Stomach (tissue), 4 donors: Measurements from ENCODE around the gene NGB.

ENCODE experiments used
- POLR2A ChIP-seq, 4 donors: fragments of 450-650 bp; IDR thresholded peaks; one replicate each; pipeline ENCODE4 v1.6.1; 2016; ENCODE audit warnings: antibody characterized with exemption in 4 of 4, control low read depth in 2 of 4, mild to moderate bottlenecking in 1 of 4, moderate library complexity in 1 of 4
- TF ChIP-seq, protein P1 (sequence below), 7 experiments: fragments of 450-650 bp in 4 of 7; fragments of 200-600 bp in 3 of 7; sonication (generic) in 3 of 7; IDR thresholded peaks; one replicate each; pipeline ENCODE4 v1.5.1; 2016 to 2019; ENCODE audit warnings: antibody characterized with exemption in 7 of 7, control low read depth in 2 of 7, mild to moderate bottlenecking in 1 of 7

DNA sequence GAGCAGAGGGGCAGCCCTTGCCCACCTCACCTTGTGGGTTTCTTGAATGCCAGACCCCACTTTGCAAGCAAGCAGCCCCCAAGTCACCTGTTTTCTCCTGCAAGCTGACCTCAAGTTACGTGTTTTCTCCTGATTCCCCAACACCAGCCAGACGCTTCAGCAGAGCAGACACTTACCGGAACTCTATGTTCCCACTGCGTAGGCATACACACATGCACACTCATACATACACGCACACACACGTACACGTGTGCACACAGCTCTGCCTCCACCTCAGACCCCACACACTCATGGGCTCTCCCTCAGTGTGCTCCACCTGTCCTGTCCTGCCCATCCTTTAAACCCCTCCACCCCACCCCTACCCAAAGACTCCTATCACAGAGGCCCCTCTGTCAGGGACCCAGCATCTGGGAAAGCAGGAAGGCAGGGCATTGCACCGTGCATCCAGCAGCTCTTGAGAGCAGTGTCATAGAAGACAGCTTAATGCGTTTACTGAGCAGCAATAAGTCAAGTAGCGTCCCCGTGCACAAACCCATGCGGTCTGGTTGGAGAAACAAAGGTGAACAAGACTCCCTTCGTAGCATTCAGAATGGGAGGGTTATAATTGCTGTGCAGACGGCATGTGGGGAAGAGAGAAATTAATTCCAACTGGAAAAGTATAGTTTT lies 45.0 kb downstream of the NGB start:
- TF ChIP-seq, protein P1, sequence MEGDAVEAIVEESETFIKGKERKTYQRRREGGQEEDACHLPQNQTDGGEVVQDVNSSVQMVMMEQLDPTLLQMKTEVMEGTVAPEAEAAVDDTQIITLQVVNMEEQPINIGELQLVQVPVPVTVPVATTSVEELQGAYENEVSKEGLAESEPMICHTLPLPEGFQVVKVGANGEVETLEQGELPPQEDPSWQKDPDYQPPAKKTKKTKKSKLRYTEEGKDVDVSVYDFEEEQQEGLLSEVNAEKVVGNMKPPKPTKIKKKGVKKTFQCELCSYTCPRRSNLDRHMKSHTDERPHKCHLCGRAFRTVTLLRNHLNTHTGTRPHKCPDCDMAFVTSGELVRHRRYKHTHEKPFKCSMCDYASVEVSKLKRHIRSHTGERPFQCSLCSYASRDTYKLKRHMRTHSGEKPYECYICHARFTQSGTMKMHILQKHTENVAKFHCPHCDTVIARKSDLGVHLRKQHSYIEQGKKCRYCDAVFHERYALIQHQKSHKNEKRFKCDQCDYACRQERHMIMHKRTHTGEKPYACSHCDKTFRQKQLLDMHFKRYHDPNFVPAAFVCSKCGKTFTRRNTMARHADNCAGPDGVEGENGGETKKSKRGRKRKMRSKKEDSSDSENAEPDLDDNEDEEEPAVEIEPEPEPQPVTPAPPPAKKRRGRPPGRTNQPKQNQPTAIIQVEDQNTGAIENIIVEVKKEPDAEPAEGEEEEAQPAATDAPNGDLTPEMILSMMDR (IDR thresholded peaks at IDR 0.05), result no peak
- TF ChIP-seq POLR2A (IDR thresholded peaks at IDR 0.05), result no peak
